OCI-LY3 (cell line): Measurements from ENCODE around the gene PARD3.

Experiments
- EZH2phosphoT487 ChIP-seq: fragments of 200-600 bp; shearing (Covaris generic); IDR thresholded peaks from 2 replicates; pipeline ENCODE4 v1.6.1; 2018; ENCODE audit warnings: antibody characterized with exemption, mixed run types, low read depth
- TF ChIP-seq, protein P1 (sequence below): fragments of 200-600, 300-600 bp; sonication (generic); IDR thresholded peaks from 2 replicates; pipeline ENCODE4 v1.5.1; 2014; ENCODE audit warnings: antibody characterized with exemption, low read length, low read depth

DNA sequence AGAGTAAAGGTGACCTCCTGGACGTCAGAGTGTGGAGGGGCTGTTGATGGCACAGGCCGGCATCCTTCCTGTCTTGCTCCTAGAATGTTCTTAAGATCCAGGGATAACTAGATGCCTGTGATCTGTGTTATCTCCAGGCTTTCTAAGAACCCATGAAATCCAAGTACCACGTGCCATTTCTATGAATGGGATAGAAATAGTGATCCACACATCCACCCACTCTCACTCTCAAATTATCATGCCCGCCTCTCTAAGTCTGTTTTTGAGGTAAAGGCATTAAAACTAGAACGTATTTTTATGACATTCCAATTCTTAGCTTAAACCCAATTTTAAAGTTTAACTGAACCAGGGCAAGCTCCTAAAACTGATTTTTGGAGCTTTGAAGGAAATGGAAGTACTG is 622.5 kb downstream of the PARD3 start:
- TF ChIP-seq, protein P1, sequence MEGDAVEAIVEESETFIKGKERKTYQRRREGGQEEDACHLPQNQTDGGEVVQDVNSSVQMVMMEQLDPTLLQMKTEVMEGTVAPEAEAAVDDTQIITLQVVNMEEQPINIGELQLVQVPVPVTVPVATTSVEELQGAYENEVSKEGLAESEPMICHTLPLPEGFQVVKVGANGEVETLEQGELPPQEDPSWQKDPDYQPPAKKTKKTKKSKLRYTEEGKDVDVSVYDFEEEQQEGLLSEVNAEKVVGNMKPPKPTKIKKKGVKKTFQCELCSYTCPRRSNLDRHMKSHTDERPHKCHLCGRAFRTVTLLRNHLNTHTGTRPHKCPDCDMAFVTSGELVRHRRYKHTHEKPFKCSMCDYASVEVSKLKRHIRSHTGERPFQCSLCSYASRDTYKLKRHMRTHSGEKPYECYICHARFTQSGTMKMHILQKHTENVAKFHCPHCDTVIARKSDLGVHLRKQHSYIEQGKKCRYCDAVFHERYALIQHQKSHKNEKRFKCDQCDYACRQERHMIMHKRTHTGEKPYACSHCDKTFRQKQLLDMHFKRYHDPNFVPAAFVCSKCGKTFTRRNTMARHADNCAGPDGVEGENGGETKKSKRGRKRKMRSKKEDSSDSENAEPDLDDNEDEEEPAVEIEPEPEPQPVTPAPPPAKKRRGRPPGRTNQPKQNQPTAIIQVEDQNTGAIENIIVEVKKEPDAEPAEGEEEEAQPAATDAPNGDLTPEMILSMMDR: no peak
- no peak for TF ChIP-seq EZH2phosphoT487
